Peyer's patch (tissue), 4 donors: ENCODE results near the gene KCNK10. TPM values are rescaled to one million over a fixed set of nuclear protein-coding genes. Genes with fewer than 3 reads are reported as not detected.

Experiments used
- DNase-seq, 3 donors: peaks; one replicate each; pipeline ENCODE4 v3.0.0-alpha.2; 2017 to 2019
- H3K27ac ChIP-seq, 4 donors: fragments of 200-600 bp; sonication (generic); one replicate each; pipeline ENCODE4 v1.5.1; 2016 to 2019
- H3K27me3 ChIP-seq, 2 donors: fragments of 200-600 bp; sonication (generic); one replicate each; pipeline ENCODE4 v1.5.1; 2019
- H3K36me3 ChIP-seq, 3 donors: fragments of 200-600 bp; sonication (generic); one replicate each; pipeline ENCODE4 v1.5.1; 2016 to 2019
- H3K4me1 ChIP-seq, 4 donors: fragments of 200-600 bp; sonication (generic); one replicate each; pipeline ENCODE4 v1.5.1; 2016 to 2019
- H3K4me3 ChIP-seq, 4 donors: fragments of 200-600 bp; sonication (generic); 1 replicate in 3 of 4; 2 replicates in 1 of 4; pipeline ENCODE4 v1.5.1; 2016 to 2019; ENCODE audit warnings: mild to moderate bottlenecking in 1 of 4
- H3K9me3 ChIP-seq, 4 donors: fragments of 200-600 bp; sonication (generic); one replicate each; pipeline ENCODE4 v1.5.1; 2016 to 2019; ENCODE audit warnings: mild to moderate bottlenecking in 1 of 4
- POLR2A ChIP-seq, 2 donors: fragments of 450-650 bp; IDR thresholded peaks; one replicate each; pipeline ENCODE4 v1.5.1; 2017; ENCODE audit warnings: antibody characterized with exemption in 2 of 2, mild to moderate bottlenecking in 2 of 2, moderate library complexity in 2 of 2
- total RNA-seq, 4 donors: library from RNA; depleted of rRNA; stranded (reverse); fragments of >200 nt; gene quantifications; one replicate each; pipeline ENCODE4 v1.1.0, GENCODE V29; 2016
- TF ChIP-seq, protein P1 (sequence below), 6 experiments: fragments of 450-650 bp in 4 of 6; fragments of 200-600 bp in 2 of 6; sonication (generic) in 1 of 6; IDR thresholded peaks; one replicate each; pipeline ENCODE4 v1.5.1; 2017 to 2019; ENCODE audit warnings: antibody characterized with exemption in 6 of 6, mild to moderate bottlenecking in 3 of 6, moderate library complexity in 1 of 6

KCNK10 gene, protein sequence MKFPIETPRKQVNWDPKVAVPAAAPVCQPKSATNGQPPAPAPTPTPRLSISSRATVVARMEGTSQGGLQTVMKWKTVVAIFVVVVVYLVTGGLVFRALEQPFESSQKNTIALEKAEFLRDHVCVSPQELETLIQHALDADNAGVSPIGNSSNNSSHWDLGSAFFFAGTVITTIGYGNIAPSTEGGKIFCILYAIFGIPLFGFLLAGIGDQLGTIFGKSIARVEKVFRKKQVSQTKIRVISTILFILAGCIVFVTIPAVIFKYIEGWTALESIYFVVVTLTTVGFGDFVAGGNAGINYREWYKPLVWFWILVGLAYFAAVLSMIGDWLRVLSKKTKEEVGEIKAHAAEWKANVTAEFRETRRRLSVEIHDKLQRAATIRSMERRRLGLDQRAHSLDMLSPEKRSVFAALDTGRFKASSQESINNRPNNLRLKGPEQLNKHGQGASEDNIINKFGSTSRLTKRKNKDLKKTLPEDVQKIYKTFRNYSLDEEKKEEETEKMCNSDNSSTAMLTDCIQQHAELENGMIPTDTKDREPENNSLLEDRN
- total RNA-seq = 1 to 10 TPM in 3 of 4 donors, under 1 TPM in 1; 0.70 to 9.9 (median 5.2) TPM

DNA sequence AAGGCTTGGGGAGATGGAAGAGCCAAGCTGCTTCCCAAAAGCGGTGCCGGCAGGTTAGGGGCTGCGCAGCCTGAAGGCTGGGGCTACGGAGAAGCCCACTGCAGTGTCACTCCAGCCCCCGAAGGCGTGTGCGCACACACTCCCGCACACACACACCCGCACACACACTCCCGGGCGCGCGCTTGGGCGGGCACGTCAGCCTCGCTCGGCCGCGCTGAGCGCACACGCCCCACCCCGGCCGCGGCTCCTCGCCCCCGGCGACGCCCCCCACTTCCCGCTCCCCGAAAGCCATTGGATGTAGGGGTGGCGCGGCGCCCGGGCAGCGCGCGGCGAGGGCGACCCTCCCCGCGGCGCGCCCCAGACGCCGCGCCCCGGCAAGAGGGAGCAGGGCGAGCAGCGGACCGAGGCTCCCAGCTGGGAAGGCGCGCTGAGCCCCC, at the start of gene KCNK10:
Gene KCNK10, minus strand, starts transcription at position 184 of the 437 bp plus-strand sequence. CDS start 471 bp downstream, outside the sequence.
- Histone ChIP-seq H3K4me3 (peak within 1 kb of the TSS; percentile 24 to 50 (median 44)), H3K36me3 (no peaks in the 10 kb centered on the region), H3K4me1 (peaks cover 0 to 23% (median 6%) of the 10 kb centered on the region in 4 donors), H3K27ac (no peak within 1 kb of the TSS), H3K9me3 (no peaks in the 10 kb centered on the region), H3K27me3 (peaks cover 0 to 11% of the 10 kb centered on the region in 2 donors)
- no peak for DNase-seq
- TF ChIP-seq, protein P1, sequence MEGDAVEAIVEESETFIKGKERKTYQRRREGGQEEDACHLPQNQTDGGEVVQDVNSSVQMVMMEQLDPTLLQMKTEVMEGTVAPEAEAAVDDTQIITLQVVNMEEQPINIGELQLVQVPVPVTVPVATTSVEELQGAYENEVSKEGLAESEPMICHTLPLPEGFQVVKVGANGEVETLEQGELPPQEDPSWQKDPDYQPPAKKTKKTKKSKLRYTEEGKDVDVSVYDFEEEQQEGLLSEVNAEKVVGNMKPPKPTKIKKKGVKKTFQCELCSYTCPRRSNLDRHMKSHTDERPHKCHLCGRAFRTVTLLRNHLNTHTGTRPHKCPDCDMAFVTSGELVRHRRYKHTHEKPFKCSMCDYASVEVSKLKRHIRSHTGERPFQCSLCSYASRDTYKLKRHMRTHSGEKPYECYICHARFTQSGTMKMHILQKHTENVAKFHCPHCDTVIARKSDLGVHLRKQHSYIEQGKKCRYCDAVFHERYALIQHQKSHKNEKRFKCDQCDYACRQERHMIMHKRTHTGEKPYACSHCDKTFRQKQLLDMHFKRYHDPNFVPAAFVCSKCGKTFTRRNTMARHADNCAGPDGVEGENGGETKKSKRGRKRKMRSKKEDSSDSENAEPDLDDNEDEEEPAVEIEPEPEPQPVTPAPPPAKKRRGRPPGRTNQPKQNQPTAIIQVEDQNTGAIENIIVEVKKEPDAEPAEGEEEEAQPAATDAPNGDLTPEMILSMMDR (IDR thresholded peaks at IDR 0.05) = no peak
- no peak for TF ChIP-seq POLR2A (IDR thresholded peaks at IDR 0.05)

DNA sequence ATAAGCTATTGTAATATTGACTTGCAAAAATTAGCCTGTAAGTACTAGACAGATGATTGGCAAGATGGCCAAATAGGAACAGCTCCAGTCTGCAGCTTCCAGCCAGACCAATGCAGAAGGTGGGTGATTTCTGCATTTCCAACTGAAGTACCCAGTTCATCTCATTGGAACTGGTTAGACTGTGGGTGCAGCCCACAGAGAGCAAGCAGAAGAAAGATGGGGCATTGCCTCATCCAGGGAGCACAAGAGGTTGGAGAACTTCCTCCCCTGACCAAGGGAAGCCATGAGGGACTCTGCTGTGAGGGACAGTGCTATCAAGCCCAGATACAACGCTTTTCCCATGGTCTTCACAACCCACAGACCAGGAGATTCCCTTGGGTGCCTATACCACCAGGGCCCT, 46.4 kb upstream of the KCNK10 start:
- Histone ChIP-seq H3K27me3 (no peaks in the 10 kb centered on the region), H3K9me3 (peaks cover 0 to 2% (median 0%) of the 10 kb centered on the region in 4 donors), H3K4me3 (no peak overlapping the region), H3K27ac (no peak overlapping the region), H3K4me1 (no peaks in the 10 kb centered on the region), H3K36me3 (no peaks in the 10 kb centered on the region)
- TF ChIP-seq POLR2A (IDR thresholded peaks at IDR 0.05) = no peak
- TF ChIP-seq, protein P1 (IDR thresholded peaks at IDR 0.05) = no peak
- no peak for DNase-seq

DNA sequence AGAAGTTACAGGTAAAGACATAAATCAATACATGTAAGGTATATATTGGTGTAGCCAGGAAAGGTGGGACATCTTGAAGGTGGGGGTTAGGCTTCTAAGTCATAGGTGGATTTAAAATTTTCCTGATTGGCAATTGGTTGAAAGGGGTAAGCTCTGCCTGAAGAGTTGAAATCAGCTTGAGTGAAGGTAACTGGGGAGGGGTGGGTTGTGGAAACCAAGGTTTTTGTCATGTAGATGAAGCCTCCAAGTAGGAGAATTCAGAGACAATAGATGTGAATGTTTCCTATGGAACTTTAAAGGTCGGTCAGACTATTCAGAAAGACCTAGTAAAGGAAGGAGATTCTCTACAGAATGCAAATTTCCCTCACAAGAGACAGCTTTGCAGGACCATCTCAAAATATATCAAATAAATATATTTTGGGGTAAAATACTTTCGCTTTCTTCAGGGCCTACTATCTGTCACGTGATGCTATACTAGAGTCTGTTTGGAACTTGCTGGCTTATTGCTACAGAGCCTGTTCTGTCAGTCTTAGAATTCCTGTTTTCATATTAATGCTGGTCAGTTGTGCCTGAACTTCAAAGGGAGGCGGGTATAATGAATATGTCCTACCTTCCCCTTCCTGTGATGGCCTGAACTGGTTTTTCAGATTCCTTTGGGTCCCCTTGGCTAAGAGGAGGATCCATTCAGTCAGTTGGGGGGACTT, 41.8 kb upstream of the KCNK10 start:
- no peak for DNase-seq
- no peak overlapping the region for H3K4me3 ChIP-seq
- H3K36me3 ChIP-seq = no peaks in the 10 kb centered on the region
- no peaks in the 10 kb centered on the region for H3K27me3 ChIP-seq
- TF ChIP-seq, protein P1 (IDR thresholded peaks at IDR 0.05) = no peak
- no peak for TF ChIP-seq POLR2A (IDR thresholded peaks at IDR 0.05)
- H3K27ac ChIP-seq = no peak overlapping the region
- H3K9me3 ChIP-seq = no peaks in the 10 kb centered on the region
- no peaks in the 10 kb centered on the region for H3K4me1 ChIP-seq

DNA sequence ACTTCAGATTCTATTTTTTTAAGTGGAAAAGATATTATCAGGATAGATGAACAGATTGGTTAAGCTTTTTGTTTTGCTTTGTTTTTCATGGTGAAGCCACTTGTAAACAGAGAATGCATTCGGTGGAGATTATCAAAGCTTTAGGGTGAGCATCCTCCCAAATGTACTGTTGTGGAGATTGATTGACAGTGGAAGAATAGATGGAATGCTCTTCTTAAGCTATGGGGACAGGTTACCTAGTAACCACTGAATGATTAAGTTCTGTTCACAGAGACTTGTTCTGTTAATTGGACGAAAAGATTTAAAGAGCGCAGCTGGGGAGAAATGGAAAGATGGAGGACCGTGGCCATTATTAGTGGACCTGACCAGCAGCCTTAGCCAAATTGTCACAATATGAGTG, 40.6 kb upstream of the KCNK10 start:
- no peak for TF ChIP-seq POLR2A (IDR thresholded peaks at IDR 0.05)
- TF ChIP-seq, protein P1 (IDR thresholded peaks at IDR 0.05) = no peak
- no peaks in the 10 kb centered on the region for H3K9me3 ChIP-seq
- DNase-seq = no peak

DNA sequence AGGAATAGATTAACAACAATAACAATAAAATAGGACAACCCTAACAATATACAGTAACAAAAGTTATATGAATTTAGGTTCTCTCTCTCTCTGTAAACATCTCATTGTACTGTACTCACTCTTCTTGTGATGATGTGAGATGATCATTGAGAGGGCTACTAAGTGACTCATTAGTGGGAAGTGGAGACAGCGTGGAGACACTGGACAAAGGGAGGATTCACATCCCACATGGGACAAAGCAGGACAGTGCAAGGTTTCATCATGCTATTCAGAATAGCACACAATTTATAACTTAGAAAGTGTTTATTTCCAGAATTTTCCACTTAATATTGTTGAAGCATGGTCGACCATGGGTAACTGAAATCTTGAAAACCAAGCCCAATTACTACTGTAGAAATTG, 36.4 kb upstream of the KCNK10 start:
- Histone ChIP-seq H3K9me3 (no peaks in the 10 kb centered on the region), H3K4me3 (no peak overlapping the region), H3K27ac (no peak overlapping the region)

More for the DNA sequence above, 40.6 kb upstream of the KCNK10 start:
- Histone ChIP-seq H3K27me3 (no peaks in the 10 kb centered on the region), H3K36me3 (no peaks in the 10 kb centered on the region), H3K4me3 (no peak overlapping the region), H3K4me1 (no peaks in the 10 kb centered on the region), H3K27ac (no peak overlapping the region)

More for the DNA sequence above, 36.4 kb upstream of the KCNK10 start:
- Histone ChIP-seq H3K27me3 (no peaks in the 10 kb centered on the region), H3K4me1 (no peaks in the 10 kb centered on the region), H3K36me3 (no peaks in the 10 kb centered on the region)
- TF ChIP-seq, protein P1 (IDR thresholded peaks at IDR 0.05) = no peak
- TF ChIP-seq POLR2A (IDR thresholded peaks at IDR 0.05) = no peak
- DNase-seq = no peak
